ENCODE data around the gene FAF1.
"Not testable (repeated sequence)": the region's sequence is repeated elsewhere in the genome, so short reads cannot be mapped to it uniquely, and the experiment has no call there.

Gene FAF1

DNA sequence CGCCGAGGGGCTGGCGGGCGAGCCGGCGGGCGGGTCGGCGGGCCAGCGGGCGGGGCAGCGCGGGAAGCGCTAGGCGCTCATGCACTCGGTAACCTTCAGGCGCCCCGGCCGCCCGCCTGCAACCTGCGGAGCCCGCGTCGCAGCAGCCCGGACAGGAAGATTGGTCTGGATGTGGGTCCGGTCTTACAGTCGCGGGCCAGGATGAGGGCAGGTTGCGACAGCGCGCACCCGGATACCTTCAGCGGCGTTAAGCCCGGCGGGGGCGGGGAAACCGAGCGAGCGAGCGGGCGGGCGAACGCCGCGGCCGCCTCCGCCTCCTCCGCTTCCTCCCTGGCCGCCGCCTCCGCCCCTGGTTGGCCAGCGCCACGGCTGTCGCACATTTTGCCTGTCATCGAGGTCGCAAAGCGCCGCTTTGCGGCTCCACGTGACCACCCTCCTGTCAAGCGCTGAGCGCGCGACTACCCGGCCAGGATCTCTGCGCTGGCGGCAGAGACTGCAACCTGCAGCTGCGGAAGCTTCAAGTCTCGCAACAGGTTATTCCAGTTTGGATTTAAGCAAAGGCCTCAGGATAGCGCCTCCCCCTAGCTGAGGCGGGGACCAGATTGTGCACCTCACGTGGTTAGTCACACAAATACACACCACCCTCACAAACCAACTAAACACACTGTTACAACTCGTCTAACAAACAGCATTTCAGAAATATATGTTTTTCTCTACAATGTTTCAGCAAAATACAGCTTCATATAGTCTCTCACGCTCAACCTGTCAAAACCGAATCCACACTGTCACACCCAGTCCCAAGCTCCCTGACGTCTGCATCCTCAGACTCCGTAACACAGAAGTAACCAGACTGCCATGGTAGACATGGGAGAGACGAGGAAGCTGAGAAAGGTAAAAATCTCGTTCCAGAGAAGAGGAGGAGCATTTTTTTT lies at the start of gene FAF1:
FAF1 (minus strand) TSS at position 355 of the 932 bp plus-strand sequence. CDS start 456 bp downstream, outside the sequence.
- peak; percentile 98 for DNase-seq

DNA sequence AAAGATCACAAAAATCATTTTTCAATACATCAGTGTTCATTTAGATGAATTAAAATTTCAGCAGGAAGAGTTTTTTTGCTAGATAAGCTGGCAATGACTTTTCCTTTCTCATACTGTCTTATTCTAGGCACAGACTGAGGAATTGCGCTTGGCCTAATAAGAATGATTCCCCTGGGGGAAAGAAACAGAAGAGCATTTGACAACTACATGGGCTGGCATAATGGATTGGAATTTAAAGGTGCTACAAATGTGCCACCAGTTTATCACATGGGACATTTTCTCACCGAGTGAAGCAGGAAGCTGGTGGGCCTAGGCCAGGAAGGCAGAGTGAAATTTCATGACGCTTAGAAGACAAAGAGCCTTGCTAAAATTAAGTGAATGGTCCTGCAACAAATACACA lies 49.3 kb upstream of the FAF1 start:
- DNase-seq: no peak

DNA sequence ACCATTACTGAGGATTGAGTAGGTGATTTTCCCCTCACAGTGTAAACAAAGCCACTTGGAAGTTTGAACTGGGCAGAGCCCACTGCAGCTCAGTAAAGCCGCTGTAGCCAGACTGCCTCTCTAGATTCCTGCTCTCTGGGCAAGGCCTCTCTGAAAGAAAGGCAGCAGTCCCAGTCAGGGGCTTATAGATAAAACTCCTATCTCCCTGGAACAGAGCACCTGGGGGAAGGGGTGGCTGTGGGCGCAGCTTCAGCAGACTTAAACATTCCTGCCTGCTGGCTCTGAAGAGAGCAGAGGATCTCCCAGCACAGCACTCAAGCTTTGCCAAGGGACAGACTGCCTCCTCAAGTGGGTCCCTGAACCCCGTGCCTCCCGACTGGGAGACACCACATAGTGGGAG lies 45.5 kb upstream of the FAF1 start:
- not testable (repeated sequence) for DNase-seq

DNA sequence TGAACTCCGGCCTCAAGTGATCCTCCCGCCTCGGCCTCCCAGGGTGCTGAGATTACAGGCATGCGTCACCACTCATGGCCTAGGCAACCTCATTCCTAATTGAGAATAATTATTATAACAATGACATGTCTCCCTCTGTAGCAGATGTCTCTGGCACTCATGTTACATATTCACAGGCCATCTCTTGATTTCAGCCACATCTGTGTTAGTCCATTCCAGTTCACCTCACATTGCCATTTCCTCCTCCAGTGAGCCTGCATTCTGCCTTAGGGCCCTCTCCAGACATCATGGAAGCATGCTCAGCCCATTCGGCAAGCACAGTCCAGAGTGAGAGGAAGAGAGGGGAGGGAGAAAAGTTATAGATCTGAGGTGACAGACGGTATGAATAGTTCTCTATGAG lies 42.4 kb upstream of the FAF1 start:
- DNase-seq: no peak

DNA sequence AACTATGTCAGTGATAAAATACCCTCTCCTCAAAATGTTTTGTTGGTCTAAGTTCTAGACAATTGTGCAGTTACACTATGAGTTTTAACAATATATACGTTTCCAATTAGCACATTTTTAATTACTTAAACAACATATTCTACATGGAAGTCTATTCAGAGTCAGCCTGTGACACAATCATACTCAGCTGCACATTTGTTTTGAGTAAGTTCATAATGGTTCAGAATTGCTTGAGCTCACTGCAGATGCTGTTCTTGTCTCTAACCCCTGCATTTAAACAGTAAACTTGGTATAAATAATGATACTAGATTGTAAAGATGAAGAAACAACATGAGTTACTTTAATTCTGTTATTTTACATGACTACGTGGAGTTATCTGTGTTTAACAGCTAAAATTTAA lies 40.6 kb upstream of the FAF1 start:
- no peak for DNase-seq

DNA sequence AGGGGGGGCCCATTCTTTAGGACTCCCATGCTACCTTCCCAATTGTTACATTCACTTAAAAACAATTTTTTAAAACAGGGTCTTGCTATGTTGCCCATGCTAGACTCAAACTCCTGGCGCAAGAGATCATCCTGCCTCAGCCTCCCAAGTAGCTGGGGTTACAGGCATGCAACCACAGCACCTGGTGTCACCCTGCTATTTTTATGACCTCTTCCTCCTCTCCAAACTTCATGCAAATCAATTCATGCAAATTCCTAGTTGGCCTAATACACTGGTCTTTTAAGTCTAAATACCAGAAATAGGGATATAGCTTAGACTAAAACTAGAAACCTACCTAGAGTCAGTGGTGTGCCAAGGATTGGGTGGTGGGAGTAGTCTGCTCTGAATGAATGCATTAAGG lies 40.1 kb upstream of the FAF1 start:
- no peak for DNase-seq

DNA sequence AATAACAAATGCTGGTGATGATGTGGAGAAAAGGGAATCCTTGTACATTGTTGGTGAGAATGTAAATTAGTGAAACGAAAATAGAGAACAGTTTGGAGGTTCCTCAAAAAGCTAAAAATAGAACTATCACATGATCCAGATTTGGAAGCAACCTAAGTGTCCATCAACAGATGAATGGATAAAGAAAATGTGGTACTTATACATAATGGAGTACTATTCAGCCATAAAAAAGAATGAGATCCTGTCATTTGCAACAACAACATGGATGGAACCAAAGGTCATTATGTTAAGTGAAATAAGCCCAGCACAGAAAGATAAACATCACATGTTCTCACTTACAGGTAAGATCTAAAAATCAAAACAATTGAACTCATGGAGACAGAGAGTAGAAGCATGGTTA lies 39.3 kb upstream of the FAF1 start:
- DNase-seq: not testable (repeated sequence)

DNA sequence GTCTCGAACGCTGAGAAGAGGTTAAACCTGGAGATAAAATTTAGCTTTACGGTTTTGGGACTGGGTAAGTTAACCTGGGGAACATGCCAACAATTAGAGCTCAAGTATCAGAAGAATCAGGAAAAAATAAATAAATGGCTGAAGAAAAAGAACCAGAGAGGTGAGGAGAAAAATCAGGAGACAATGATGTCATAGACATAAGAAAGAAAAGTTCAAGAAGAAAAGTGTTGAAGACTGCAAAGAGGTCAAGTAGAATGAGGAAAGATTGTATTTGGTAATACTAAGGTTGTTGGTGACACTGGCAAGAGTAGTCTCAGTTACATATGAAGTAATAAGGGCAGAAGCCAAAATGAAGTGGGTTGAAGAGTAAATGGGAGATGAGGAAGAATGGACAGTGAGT lies 36.0 kb upstream of the FAF1 start:
- no peak for DNase-seq

DNA sequence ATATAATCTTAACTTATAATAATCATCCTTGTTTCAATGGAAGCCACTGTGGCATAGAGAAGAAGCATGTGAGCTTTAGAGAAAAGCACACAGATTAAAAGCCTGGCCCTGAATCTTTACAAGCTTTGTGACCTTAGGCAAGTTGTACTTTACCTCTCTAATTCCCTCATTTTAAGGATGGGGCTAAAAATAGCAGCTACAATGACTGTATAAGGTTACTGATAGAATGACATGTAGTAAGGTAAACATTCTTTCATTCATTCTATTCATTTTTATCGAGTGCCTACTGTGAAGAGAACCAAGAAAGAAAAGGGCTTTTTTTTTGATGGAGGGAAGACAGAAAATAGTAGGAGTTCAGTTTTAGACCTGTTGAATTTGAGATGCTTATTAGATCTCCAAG lies 35.6 kb upstream of the FAF1 start:
- no peak for DNase-seq

DNA sequence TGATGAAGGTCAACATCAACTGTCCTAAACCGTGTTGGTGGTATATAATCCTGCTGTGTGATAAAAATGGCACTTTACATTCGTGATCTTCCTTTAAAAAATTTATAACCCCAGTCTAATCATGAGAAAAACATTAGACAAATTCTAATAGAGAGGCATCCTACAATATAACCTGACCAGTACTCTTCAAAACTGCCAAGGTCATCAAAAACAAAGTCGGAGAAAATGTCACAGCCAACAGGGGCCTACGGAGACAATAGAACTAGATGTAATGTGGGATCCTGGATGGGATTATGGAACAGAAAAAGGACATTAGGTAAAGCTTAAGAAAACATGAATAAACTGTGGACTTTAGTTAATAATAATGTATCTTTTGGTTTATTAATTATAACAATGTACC lies 34.9 kb upstream of the FAF1 start:
- DNase-seq: no peak

DNA sequence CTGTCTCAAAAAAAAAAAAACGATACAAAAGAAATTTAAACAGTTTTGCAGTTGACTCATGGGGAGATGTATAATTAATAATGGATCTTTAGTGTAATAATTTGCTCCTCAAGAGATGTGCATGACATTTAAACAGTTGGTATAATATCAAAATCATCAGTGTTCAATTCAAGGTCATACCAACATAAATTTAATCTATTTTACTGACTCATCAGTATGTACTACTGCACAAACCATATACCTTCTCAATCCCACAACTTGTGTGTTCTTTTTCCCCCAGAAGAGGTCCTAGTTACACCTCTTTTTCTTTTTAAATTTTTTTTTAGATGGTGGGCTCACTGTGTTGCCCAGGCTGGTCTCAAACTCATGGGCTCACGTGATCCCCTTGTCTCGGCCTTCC lies 33.6 kb upstream of the FAF1 start:
- DNase-seq: no peak

DNA sequence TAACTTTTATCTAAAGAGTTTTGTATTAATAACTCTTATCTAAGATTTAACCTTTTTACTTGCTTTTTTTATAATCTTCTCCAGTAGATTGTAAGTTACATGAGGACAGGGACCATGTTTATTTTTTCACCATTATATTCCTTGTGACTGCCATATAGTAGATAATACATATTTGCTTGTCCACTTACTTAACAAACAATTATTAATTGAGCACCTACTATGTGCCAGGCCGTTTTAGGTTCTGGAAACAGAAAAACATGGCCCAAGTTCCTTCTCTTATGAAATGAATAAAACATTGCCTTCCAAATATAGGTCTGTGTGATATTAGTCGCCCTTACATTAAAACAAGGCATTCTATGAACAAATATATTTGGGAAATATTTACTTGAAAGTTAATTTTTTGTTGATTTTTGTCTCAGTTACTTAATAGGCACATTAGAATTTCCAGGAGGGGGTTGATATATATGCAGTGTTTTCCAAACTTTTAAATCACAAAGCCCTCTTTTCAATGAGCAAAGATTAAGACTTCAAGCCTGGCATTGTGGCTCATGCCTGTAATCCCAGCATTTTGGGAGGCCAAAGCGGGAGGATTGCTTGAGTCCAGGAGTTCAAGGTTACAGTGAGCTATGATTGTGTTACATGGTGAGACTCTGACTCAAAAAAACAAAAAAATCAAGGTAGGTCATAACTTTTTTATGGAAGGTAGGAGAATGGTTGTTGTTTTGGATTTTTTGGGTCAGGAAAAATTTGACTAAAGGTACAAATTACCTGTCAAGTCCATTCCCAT lies 32.7 kb upstream of the FAF1 start:
- DNase-seq: no peak

DNA sequence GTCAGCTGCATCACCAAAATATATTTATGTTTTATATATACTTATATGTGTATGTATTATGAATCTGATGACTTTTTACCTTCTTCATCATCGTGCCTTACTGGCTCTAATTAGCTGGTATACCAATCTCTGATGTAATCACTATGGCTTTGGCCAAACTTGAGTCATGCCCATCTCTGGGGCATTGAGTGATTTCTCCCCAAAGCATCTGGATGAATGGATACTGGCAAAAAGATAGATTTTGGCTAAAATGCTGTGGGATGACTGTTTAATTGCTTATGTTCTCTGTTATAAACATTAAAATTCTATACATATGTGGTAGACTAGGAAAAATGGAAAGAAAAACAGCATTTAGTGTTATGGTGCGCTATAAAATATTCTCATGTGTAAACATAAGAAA lies 29.6 kb upstream of the FAF1 start:
- no peak for DNase-seq

DNA sequence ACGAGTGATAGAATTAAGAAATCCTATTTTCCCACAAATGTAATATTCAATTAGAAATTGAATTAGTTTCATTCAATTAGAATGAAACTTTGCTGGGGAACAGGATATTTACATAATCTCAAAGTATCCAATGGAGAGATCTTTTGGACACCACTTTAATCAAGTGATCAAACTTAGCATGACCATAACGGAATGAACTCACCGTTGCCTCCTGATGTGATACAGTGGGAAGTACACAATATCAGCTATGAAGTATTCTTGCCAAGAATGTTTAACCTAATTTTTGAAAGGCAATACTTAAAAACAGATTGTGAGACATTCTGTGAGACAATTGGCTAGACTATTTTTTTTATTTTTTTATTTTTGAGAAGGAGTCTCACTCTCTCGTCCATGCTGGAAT lies 26.6 kb upstream of the FAF1 start:
- DNase-seq: no peak

DNA sequence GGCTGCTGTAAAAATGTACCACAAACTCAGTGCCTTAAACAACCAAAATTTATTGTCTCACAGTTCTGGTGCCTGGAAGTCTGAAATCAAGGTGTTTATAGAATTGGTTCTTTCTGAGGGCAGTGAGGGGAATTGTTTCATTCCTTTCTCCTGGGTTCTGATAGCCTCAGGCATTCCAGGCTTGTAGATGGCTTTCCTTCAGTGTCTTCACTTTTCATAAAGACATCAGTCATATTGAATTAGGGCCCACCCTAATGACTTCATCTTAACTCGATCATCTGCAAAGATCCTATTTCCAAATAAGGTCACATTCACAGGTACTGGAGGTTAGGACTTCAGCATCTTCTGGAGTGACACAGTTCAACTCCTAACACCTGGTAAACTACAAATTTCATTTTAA lies 25.0 kb upstream of the FAF1 start:
- DNase-seq: no peak

DNA sequence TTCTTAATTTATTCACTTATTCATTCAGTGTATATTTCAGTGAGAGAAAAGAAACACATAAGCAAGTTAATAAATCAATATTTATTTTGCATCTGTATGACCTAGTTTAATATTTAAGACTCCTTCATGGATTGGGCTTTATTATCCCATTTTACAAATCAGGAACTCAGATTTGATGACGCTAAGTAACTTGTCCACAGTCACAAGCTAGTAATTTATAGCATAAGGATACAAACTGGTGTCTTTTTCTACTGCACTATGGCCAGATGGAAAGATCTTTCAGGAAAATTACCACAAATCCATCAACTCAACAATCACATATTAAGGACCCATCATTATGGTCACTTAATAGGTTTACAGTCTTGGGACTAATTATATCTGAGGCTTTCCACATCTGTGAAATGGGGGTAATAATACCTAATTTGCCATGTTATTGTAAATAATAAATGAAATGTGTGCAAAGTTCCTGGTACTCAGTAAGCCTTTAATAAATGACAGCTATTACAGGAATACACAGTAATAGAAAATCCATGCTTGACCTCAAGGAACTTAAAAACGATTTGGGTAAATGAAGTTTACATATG lies 23.2 kb upstream of the FAF1 start:
- DNase-seq: no peak

DNA sequence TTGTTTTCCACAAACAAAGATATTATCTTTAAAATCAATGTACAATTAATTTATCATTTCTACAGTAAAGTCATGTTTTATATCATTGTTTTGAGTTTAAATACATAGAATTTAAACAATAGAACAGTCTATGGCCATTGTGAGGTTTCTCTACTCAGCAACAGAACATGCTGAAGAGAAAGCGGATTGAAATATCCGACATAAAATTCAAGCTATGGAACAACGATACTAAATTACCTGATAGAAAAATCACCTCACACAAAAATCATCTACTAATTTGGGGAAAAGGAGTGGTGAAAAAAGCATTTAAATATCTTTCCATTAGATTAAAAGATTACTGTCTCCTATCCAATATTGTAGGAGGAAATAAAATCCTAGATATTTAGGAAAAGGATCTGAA lies 22.5 kb upstream of the FAF1 start:
- DNase-seq: no peak

DNA sequence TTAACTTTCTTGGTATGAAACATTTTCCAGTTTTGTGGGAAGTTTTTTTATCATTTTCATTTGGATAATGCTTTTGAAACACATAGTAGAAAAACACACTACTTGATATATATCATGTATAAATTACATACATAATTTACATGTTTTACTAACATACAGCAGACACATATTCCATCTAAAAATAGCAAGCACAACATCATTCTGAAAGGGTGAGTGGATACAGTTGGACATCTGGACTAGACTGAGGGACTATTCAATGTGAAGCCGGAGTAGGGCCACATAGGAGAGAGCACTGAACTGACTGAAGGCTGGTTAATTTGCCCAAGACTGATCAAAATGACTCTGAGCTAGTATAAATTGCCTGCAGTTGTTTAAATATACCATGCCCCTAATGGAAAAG lies 21.7 kb upstream of the FAF1 start:
- no peak for DNase-seq

DNA sequence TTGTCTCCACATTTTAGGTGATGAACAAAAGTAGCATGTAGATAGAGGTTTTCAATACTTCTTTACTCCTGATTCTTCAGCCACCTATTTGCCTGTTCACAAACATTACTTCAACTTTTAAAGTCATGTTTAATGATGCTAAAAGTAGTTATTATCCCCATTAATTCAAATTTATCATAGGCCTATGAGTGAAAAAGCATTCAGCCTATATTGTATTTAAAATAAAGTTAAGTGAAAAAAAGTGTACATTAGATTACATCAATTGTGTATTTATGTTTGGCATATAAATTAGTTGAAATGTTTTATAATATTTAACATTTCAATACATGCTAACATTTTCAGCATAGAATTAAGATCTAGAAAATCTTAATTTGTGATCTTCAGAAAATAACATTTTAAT lies 20.4 kb upstream of the FAF1 start:
- no peak for DNase-seq

DNA sequence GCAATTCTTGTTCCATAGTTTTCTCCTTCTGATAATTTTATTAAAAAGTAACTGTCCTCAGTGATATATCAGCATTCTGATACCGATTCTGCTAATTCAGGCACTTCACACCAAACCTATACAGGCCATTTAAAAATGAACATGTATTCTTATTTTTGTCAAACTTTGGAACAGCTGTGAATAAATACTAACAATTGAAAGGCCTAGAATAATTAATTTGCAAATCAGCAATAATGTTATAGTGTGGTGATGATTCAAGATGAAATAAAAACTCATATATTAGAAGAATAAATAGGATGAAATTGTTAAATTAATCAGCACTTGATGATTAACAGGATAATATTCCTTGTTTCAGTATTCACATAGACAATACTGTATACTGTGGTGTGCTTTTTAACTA lies 19.9 kb upstream of the FAF1 start:
- DNase-seq: no peak

DNA sequence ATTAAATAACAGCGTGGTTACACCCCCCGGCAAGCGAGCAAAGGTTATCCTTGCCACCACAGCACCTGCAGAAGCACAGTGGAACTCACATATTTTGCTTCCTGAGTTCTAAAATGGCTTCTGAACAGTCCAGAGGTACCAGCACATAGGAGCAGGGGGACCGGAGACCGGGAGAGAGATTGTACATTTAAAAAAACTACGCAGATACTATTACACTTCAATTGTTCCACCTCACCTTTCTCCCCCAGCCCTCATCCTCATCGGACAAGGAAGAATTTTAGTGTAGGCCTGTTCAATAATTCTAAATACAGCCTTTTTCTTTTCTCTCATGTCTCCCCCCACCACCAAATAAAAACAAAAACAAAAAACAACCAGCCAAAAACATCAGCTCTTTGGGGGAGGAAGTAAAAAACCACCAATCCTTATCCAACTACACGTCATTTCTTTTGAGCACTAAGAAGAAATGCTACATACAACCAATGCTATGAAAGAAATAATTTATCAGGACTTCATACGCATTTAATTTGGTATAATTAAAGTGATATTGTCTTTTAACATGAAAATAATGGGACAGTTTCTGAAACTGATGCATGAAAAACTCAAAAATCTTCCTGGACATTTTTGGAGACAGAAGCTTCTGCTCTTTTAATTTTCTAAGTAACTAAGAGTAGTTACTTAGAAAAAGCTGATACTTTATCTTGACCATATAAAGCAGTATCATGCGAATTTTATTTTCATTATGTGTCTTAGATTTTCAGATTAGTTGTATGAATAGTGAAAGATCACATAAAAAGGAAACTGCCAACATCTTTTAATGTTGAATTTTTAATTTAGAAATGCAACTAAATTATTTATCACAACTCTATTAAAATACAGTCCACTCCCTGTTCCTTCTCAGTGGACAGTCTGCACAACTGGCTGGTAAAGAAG lies 19.1 kb upstream of the FAF1 start:
- no peak for DNase-seq

DNA sequence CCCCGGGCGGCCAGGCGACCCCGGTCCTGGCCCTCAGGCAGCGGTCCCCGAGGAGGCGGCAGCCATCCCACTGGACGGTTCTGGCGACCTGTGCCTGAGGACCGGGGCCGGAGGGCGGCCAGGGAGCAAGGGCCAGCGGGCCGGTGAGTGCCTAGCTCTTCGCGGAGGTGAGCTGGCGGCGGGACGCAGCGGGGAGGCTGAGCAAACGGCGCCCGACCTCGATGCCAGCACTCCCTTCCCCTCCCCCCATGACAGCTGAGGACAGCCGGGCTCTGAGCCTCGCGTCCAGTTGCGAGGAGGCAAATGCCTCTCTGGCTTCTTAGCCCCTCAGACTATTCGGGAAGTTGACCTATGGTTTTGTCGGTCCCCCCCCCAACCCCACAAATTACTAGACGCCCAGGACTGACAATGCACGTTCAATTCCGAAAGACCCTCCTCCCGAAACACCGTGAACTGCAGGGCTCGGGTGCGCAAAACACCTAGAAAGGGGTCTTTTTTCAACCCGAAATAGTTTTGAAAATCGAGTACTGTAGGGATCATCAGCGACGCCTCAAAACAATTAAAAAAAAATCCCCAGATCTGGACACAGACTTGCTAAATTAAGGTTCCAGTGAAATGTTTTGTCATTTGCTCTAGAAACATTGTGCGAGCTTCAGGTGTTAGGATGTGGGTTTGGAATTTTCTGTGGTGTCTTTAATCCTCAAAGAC lies 18.2 kb upstream of the FAF1 start:
- DNase-seq: peak; percentile 64

Data from activated CD8-positive, alpha-beta memory T cell treated with anti-CD3 and anti-CD28 coated beads, Interleukin-2, amount 50 U/mL, for 48 hours (primary cell).